GM10248 (cell line): Measurements from ENCODE around the gene SERTAD2.

Source experiments
- CTCF ChIA-PET: fragments of 300-600 bp; sonication (Branson Sonifier 250); formaldehyde crosslinking; extraction: SDS; loops from one replicate; lab custom pipeline; 2021; ENCODE audit warnings: antibody characterized with exemption; lab: Yijun Ruan, JAX
- POLR2A ChIA-PET: fragments of 350-650 bp; sonication (Branson Sonifier 250); formaldehyde crosslinking; extraction: SDS; loops from one replicate; lab custom pipeline; 2020; ENCODE audit warnings: antibody characterized with exemption; lab: Yijun Ruan, JAX
- DNase-seq: peaks from one replicate; pipeline ENCODE4 v3.0.0; 2012; ENCODE audit errors: extremely low spot score
- CTCF ChIP-seq: IDR thresholded peaks from 2 replicates; pipeline ENCODE4 v1.5.1; 2012; ENCODE audit warnings: mild to moderate bottlenecking, low read depth; ENCODE audit errors: extremely low read depth, missing control alignments, control extremely low read depth

Gene SERTAD2

GRCh38 chr2:64653109-64654062 lies at the start of gene SERTAD2:
Gene SERTAD2 (minus strand): TSS chr2:64653913. CDS start chr2:64636871, 17,042 bp downstream.
- ChIA-PET POLR2A (interaction anchor here (0.5 to 6.1 kb wide), 18 partner anchors 9 to 211 kb away, joined by 3 to 57 read pairs (median 6); no protein-coding TSS in a partner anchor), CTCF (interaction anchor here (0.7 to 10.2 kb wide), 36 partner anchors 8 to 220 kb away, joined by 3 to 94 read pairs (median 4); partner anchors contain the start of gene AFTPH)
- TF ChIP-seq CTCF, result no peak
- peak; percentile 95 for DNase-seq

GRCh38 chr2:64700133-64700809 lies 46.6 kb upstream of the SERTAD2 start:
- TF ChIP-seq CTCF, result no peak
- DNase-seq, result peak; percentile 41
- CTCF ChIA-PET, result interaction anchor here (0.8 to 1.4 kb wide), 3 partner anchors 21 to 75 kb away, joined by 3 to 4 read pairs (median 3); no protein-coding TSS in a partner anchor
- POLR2A ChIA-PET, result interaction anchor here (0.6 to 0.7 kb wide), 2 partner anchors 17 to 52 kb away, joined by 3 to 4 read pairs; no protein-coding TSS in a partner anchor

- DNase-seq, result no peak
- CTCF ChIA-PET, result no interaction called here
- TF ChIP-seq CTCF, result peak; percentile 48
- POLR2A ChIA-PET, result interaction anchor here (0.5 to 0.7 kb wide), 2 partner anchors 16 to 209 kb away, joined by 3 to 6 read pairs; no protein-coding TSS in a partner anchor
Measured at GRCh38 chr2:64699712-64700111, 46.0 kb upstream of the SERTAD2 start.

- peak; percentile 66 for DNase-seq
- TF ChIP-seq CTCF, result no peak
- CTCF ChIA-PET, result interaction anchor here (0.6 to 0.7 kb wide), 2 partner anchors 48 to 53 kb away, joined by 3 read pairs; no protein-coding TSS in a partner anchor
- POLR2A ChIA-PET, result interaction anchor here (0.5 to 0.6 kb wide), 2 partner anchors 55 to 210 kb away, joined by 3 to 6 read pairs; no protein-coding TSS in a partner anchor
Measured at GRCh38 chr2:64698668-64699444, 45.1 kb upstream of the SERTAD2 start.

GRCh38 chr2:64698177-64698643 lies 44.5 kb upstream of the SERTAD2 start:
- DNase-seq, result no peak
- no peak for TF ChIP-seq CTCF
- ChIA-PET CTCF (interaction anchor here (0.6 to 2.3 kb wide), 2 partner anchors 49 to 94 kb away, joined by 3 to 7 read pairs; no protein-coding TSS in a partner anchor), POLR2A (no interaction called here)
